HepG2 (cell line): ENCODE data around the gene DACH2. TPM values are rescaled to one million over a fixed set of nuclear protein-coding genes. Genes with fewer than 3 reads are reported as not detected.

Experiments
- ATAC-seq: fragments of 200-7000 bp; cut with Tn5 transposase; 3 replicates; pipeline ENCODE4 v1.9.1; 2020; ENCODE audit warnings: mild to moderate bottlenecking, moderate library complexity
- BruUV-seq: library from RNA; stranded (reverse); fragments of 400-500 nt; replicated peaks from 2 replicates; lab custom pipeline; 2021; lab: Mats Ljungman, UMichigan
- CTCF ChIA-PET: fragments of 300-600 bp; formaldehyde crosslinking; extraction: SDS; loops from one replicate; lab custom pipeline; 2021; ENCODE audit warnings: low total read pairs, inconsistent platforms, low intra/inter-chr PET ratio; lab: Yijun Ruan, JAX
- POLR2A ChIA-PET: fragments of 350-600 bp; sonication (Branson Sonifier 250); formaldehyde crosslinking; loops from one replicate; lab custom pipeline; 2020; ENCODE audit warnings: antibody characterized with exemption, inconsistent platforms; lab: Yijun Ruan, JAX
- DNase-seq: peaks from one replicate; pipeline ENCODE4 v3.0.0-alpha.2; 2015; ENCODE audit warnings: low spot score
- FAIRE-seq: peaks from 3 replicates; lab custom pipeline; 2011; peaks lifted over from hg19 to GRCh38; lab: Jason Lieb, UNC
- H2AFZ ChIP-seq: one replicate; pipeline ENCODE4 v1.6.1; 2011; ENCODE audit warnings: low read length, inconsistent platforms
- H3K27ac ChIP-seq: fragments of 300-600 bp; 3 replicates; pipeline ENCODE4 v1.8.0; 2011; ENCODE audit warnings: mixed run types, mild to moderate bottlenecking, mixed read lengths, low read length, inconsistent platforms; ENCODE audit not compliant: insufficient read depth; ENCODE audit errors: extremely low read length
- H3K27me3 ChIP-seq, 2 experiments: fragments of 200-600 bp in 1 of 2; 2 replicates in 1 of 2; 3 replicates in 1 of 2; pipeline versions ENCODE4 v1.6.0 to v1.8.0; 2011; ENCODE audit warnings: low read length in 2 of 2, mild to moderate bottlenecking in 2 of 2, moderate library complexity in 2 of 2, inconsistent platforms in 1 of 2; ENCODE audit not compliant: insufficient read depth in 2 of 2, control insufficient read depth in 1 of 2
- H3K36me3 ChIP-seq, 2 experiments: fragments of 200-600 bp in 1 of 2; replicated peaks in 1 of 2; 2 replicates in 1 of 2; 3 replicates in 1 of 2; pipeline versions ENCODE4 v1.5.1 to v1.8.0; 2011; ENCODE audit warnings: low read length in 2 of 2, inconsistent platforms in 1 of 2; ENCODE audit not compliant: insufficient read depth in 2 of 2, control insufficient read depth in 1 of 2
- H3K4me1 ChIP-seq: 2 replicates; pipeline ENCODE4 v1.5.1; 2012; ENCODE audit warnings: low read length, inconsistent platforms; ENCODE audit not compliant: insufficient read depth
- H3K4me2 ChIP-seq: 2 replicates; pipeline ENCODE4 v1.6.0; 2011; ENCODE audit warnings: low read depth, low read length, inconsistent platforms
- H3K4me3 ChIP-seq, 3 experiments: fragments of 200-600 bp in 1 of 3; sonication (generic), shearing (Covaris generic) in 1 of 3; replicated peaks in 1 of 3; 2 replicates each; pipeline ENCODE4 v1.5.1; 2011 to 2016; ENCODE audit warnings: low read length in 3 of 3, inconsistent platforms in 2 of 3, low read depth in 2 of 3, mild to moderate bottlenecking in 2 of 3, control low read depth in 1 of 3, mixed read lengths in 1 of 3; ENCODE audit not compliant: insufficient read depth in 1 of 3
- H3K79me2 ChIP-seq: one replicate; pipeline ENCODE4 v1.6.1; 2011; ENCODE audit warnings: low read length, inconsistent platforms; ENCODE audit not compliant: insufficient read depth
- H3K9ac ChIP-seq: 2 replicates; pipeline ENCODE4 v1.6.0; 2011; ENCODE audit warnings: mild to moderate bottlenecking, low read depth, low read length, inconsistent platforms; ENCODE audit not compliant: insufficient read depth
- H3K9me3 ChIP-seq: 2 replicates; pipeline ENCODE4 v1.5.1; 2012; ENCODE audit warnings: mild to moderate bottlenecking, low read length
- H4K20me1 ChIP-seq: 2 replicates; pipeline ENCODE4 v1.6.0; 2011; ENCODE audit warnings: inconsistent platforms, mild to moderate bottlenecking, low read length, moderate library complexity; ENCODE audit not compliant: insufficient read depth
- CAMTA2 ChIP-seq: sonication (generic); formaldehyde crosslinking; IDR thresholded peaks from 2 replicates; pipeline ENCODE4 v1.4.0; 2020; ENCODE audit warnings: mild to moderate bottlenecking, missing genetic modification reagents, borderline replicate concordance
- ETV5 ChIP-seq: IDR thresholded peaks from 2 replicates; pipeline ENCODE4 v1.6.1; 2018; ENCODE audit warnings: missing biosample characterization, missing genetic modification reagents, inconsistent platforms, borderline replicate concordance
- FLYWCH1 ChIP-seq: sonication (generic); formaldehyde crosslinking; IDR thresholded peaks from 2 replicates; pipeline ENCODE4 v1.8.1; 2023; ENCODE audit warnings: mild to moderate bottlenecking, missing genetic modification reagents
- FOXJ3 ChIP-seq: sonication (generic); formaldehyde crosslinking; IDR thresholded peaks from 2 replicates; pipeline ENCODE4 v1.4.0; 2020; ENCODE audit warnings: missing genetic modification reagents, mild to moderate bottlenecking, borderline replicate concordance
- FOXK2 ChIP-seq: fragments of 450-650 bp; IDR thresholded peaks from 2 replicates; pipeline ENCODE4 v1.6.1; 2016
- GABPB1 ChIP-seq: IDR thresholded peaks from 2 replicates; pipeline ENCODE4 v1.6.1; 2016; ENCODE audit warnings: mild to moderate bottlenecking, missing genetic modification reagents, moderate library complexity, missing compliant biosample characterization
- HINFP ChIP-seq: sonication (generic); formaldehyde crosslinking; IDR thresholded peaks from 2 replicates; pipeline ENCODE4 v1.4.0; 2020; ENCODE audit warnings: low read depth, mild to moderate bottlenecking, missing genetic modification reagents
- RAD51 ChIP-seq: fragments of 450-650 bp; IDR thresholded peaks from 2 replicates; pipeline ENCODE4 v1.6.1; 2016; ENCODE audit warnings: borderline replicate concordance
- REST ChIP-seq, 2 experiments: IDR thresholded peaks; 2 replicates each; pipeline ENCODE4 v1.6.1; 2011 to 2012; ENCODE audit warnings: low read length in 2 of 2, borderline replicate concordance in 1 of 2, low read depth in 1 of 2, mild to moderate bottlenecking in 1 of 2, moderate library complexity in 1 of 2
- SAFB2 ChIP-seq: sonication (generic); formaldehyde crosslinking; IDR thresholded peaks from 2 replicates; pipeline ENCODE4 v1.5.1; 2020; ENCODE audit warnings: missing genetic modification reagents, low read depth, mild to moderate bottlenecking, borderline replicate concordance
- SIN3A ChIP-seq: IDR thresholded peaks from 2 replicates; pipeline ENCODE4 v1.6.1; 2011; ENCODE audit warnings: low read depth, mild to moderate bottlenecking, control low read depth, low read length, borderline replicate concordance
- ZNF292 ChIP-seq: sonication (generic); formaldehyde crosslinking; IDR thresholded peaks from 2 replicates; pipeline ENCODE4 v1.8.1; 2022; ENCODE audit warnings: mild to moderate bottlenecking, low read depth, missing genetic modification reagents, borderline replicate concordance
- ZNF431 ChIP-seq: sonication (generic); formaldehyde crosslinking; IDR thresholded peaks from 2 replicates; pipeline ENCODE4 v1.9.0; 2022; ENCODE audit warnings: missing genetic modification reagents, low read depth, mild to moderate bottlenecking, borderline replicate concordance
- ZNF713 ChIP-seq: sonication (generic); formaldehyde crosslinking; IDR thresholded peaks from 2 replicates; pipeline ENCODE4 v1.4.0; 2020; ENCODE audit warnings: mild to moderate bottlenecking, missing genetic modification reagents
- WGBS: methylation state at CpG from one replicate; pipeline ENCODE4 v1.1.6; 2017; ENCODE audit warnings: low lambda C conversion rate; 5-methylcytosine and 5-hydroxymethylcytosine counted together
- in situ Hi-C: cut with HindIII; loops from 2 replicates; pipeline ENCODE4 v1.10.0; 2017; ENCODE audit warnings: low pct_unique_long_range_greater_than_20kb; ENCODE audit not compliant: extremely low pct_ligation_motif_present
- intact Hi-C: fragments of 100-400 bp; cut with micrococcal nuclease; formaldehyde crosslinking; loops from one replicate; pipeline ENCODE4 v1.10.0; 2022; ENCODE audit not compliant: unreplicated experiment
- polyA plus RNA-seq, 8 experiments: library from polyadenylated mRNA; depleted of rRNA in 3 of 8; stranded (reverse) in 7 of 8; unstranded in 1 of 8; fragments of >200 nt; fragmentation: Illumina TruSeq in 4 of 8; extraction: Trizol in 4 of 8; gene quantifications; 2 replicates each; pipeline versions ENCODE4 v1.2.1 to v1.2.3, GENCODE V29; 2011 to 2016; ENCODE audit warnings: low read depth in 4 of 8, missing spikeins in 1 of 8, mixed read lengths in 1 of 8; ENCODE audit not compliant: insufficient read depth in 1 of 8
- total RNA-seq, 5 experiments: library from RNA; depleted of rRNA; stranded (reverse); fragments of >200 nt; fragmentation: Illumina TruSeq; extraction: Trizol; gene quantifications; 2 replicates each; pipeline ENCODE4 v1.2.3, GENCODE V29; 2016; ENCODE audit warnings: low read depth in 1 of 5

Gene DACH2
- total and polyA plus RNA-seq, 2 of the 13 experiments (the other 11 are each of a cell fraction or from before 2014, with no cell fraction given), result not detected

- no peak for DNase-seq
- Histone ChIP-seq H3K36me3 (no peaks in the 10 kb centered on the region), H3K9me3 (no peaks in the 10 kb centered on the region), H3K4me3 (no peak overlapping the region), H2AFZ (no peak overlapping the region), H3K4me2 (no peak overlapping the region), H3K9ac (no peak overlapping the region), H4K20me1 (no peaks in the 10 kb centered on the region), H3K4me1 (no peaks in the 10 kb centered on the region), H3K79me2 (no peaks in the 10 kb centered on the region), H3K27ac (no peak overlapping the region), H3K27me3 (no peaks in the 10 kb centered on the region)
- intact Hi-C loops (no loop called here), in situ Hi-C loops (no loop called here)
- ChIA-PET POLR2A (no interaction called here), CTCF (no interaction called here)
- 7% methylated on average over 1 of the region's 1 CpG for WGBS
- TF ChIP-seq ZNF713 (CRISPR knock-in tag) (no peak), FOXK2 (no peak), SIN3A (no peak), RAD51 (peak; percentile 64; the same call in 1 of the 2 replicates), GABPB1 (no peak), ZNF431 (CRISPR knock-in tag) (no peak), ETV5 (CRISPR knock-in tag) (no peak)
- no peak for FAIRE-seq
- no TSS peak for BruUV-seq
- no peak for ATAC-seq
These were observed 49.6 kb downstream of the DACH2 start for GRCh38 chrX:86197815-86198214.

GRCh38 chrX:86210772-86211171, 62.5 kb downstream of the DACH2 start:
- DNase-seq (no peak), FAIRE-seq (no peak), ATAC-seq (no peak)
- intact Hi-C loops, result no loop called here
- Histone ChIP-seq H3K27me3 (no peaks in the 10 kb centered on the region), H3K36me3 (no peaks in the 10 kb centered on the region), H3K9me3 (no peaks in the 10 kb centered on the region), H2AFZ (no peak overlapping the region), H3K4me2 (no peak overlapping the region), H3K9ac (no peak overlapping the region), H3K4me3 (no peak overlapping the region), H3K4me1 (no peaks in the 10 kb centered on the region), H4K20me1 (no peaks in the 10 kb centered on the region), H3K27ac (no peak overlapping the region), H3K79me2 (no peaks in the 10 kb centered on the region)
- 0% methylated on average over 3 of the region's 3 CpGs for WGBS
- ChIA-PET CTCF (no interaction called here), POLR2A (no interaction called here)
- in situ Hi-C loops, result no loop called here
- no TSS peak for BruUV-seq
- TF ChIP-seq REST (IDR thresholded peaks at IDR 0.05; ENCODE audit: borderline replicate concordance in 1 of 2, low read depth in 1 of 2, low read length in 2 of 2) (no peak), FLYWCH1 (CRISPR knock-in tag) (no peak), FOXJ3 (CRISPR knock-in tag) (no peak), ZNF292 (CRISPR knock-in tag) (no peak), HINFP (CRISPR knock-in tag) (no peak), SAFB2 (CRISPR knock-in tag) (no peak), CAMTA2 (CRISPR knock-in tag) (no peak)
